Measurements from ENCODE around the gene AADACL4. TPM values are rescaled to one million over a fixed set of nuclear protein-coding genes. Genes with fewer than 3 reads are reported as not detected.

AADACL4 gene
- total RNA-seq, 1 donor from 2014 or later, result not detected

DNA sequence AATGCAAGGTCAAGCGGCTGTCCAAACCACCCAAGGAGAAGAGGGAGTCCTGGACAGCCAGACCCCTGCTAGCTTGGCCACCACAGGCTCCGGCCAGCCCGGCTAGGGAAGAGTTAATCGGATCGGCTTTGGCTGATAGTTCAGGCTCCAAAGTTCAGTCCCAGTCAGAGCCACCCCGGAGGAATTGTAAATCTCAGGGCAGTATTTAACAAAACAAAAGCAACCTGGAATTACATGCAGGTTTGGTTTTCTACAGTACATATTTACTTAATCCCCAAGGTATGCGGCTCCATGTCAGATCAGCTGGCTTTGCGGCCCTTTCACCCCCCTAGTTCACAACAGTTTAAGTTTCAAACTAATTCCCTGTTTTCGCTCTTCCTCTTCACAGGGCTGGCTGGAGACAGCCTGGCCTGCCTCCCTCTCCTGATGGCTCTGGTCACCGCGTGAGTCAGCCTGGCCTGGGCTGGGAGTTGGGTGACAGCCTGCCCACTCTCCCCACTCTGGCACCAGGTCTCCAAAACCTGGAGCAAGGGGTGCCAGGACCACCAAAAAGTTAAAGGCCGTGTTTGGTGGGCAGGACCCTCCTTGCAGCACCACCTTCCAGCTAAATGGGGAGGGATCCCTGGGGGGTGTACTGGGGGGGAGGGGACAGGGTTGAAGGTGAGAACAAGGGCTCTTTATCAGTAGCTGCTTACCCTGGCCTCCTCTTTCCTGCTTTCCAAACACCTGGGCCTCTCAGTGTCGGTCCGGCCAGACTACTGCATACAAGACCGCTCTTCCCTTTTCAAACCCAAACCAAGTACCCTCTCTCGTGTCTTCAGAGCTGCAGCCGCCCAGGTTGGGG is 27.8 kb upstream of the AADACL4 start:
- DNase-seq (ENCODE audit: low spot score), result no peak
- peak overlapping the region; percentile 97 for H3K4me3 Mint-ChIP-seq
- intact Hi-C loops (cut with micrococcal nuclease), result loop anchor here (1.0 to 5.0 kb wide), 2 partner anchors 231 to 809 kb away; partner anchors contain the start of genes CLCN6 and MTHFR
- H3K9me3 Mint-ChIP-seq, result no peaks in the 10 kb centered on the region
- H3K27ac Mint-ChIP-seq, result peak overlapping the region; percentile 79
- H3K4me1 Mint-ChIP-seq (ENCODE audit: low read depth), result peaks cover 80% of the 10 kb centered on the region
- H3K36me3 Mint-ChIP-seq (ENCODE audit: low read depth), result peaks cover 35% of the 10 kb centered on the region
- H3K27me3 Mint-ChIP-seq (ENCODE audit: insufficient read depth), result no peaks in the 10 kb centered on the region

DNA sequence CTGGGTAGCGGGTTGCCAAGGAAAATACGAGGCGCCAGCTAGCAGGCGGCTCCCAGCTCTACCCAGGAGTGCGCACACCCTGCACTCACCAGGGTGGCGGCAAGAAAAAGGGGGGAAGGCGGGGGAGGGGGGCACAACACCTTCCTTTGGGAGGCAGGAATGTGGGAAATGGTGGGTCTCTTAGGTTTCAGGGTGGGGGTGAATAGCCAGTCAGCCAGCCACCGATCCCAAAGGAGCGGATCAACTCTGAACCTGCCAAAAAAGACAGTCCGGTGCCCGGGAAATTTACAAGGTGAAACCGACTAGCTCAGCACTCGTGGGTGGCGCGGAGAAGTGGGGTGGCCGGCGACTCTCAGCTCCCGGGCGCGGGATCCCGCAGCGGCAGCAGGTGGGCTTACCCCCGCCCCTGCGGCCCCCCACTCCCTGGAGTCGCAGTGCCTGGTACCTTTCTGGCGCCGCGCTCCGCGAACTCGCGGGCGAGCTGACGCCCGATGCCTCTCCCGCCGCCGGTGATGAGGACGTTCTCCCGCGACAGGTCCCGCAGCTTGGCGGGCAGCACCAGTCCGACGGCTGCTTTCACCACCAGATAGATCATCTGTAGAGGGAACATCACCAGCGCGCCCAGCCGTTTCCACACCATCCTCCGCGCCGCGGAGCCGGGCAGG is 27.0 kb upstream of the AADACL4 start:
- Mint-ChIP-seq H3K4me1 (ENCODE audit: low read depth) (peaks cover 74% of the 10 kb centered on the region), H3K36me3 (ENCODE audit: low read depth) (peaks cover 29% of the 10 kb centered on the region), H3K27ac (peak overlapping the region; percentile 96), H3K9me3 (no peaks in the 10 kb centered on the region), H3K27me3 (ENCODE audit: insufficient read depth) (no peaks in the 10 kb centered on the region), H3K4me3 (peak overlapping the region; percentile 97)
- intact Hi-C loops (cut with micrococcal nuclease), result loop anchor here (5.0 kb wide), 1 partner anchor 810 kb away; the partner anchor contains the start of genes CLCN6 and MTHFR
- peak; percentile 24 for DNase-seq (ENCODE audit: low spot score)

DNA sequence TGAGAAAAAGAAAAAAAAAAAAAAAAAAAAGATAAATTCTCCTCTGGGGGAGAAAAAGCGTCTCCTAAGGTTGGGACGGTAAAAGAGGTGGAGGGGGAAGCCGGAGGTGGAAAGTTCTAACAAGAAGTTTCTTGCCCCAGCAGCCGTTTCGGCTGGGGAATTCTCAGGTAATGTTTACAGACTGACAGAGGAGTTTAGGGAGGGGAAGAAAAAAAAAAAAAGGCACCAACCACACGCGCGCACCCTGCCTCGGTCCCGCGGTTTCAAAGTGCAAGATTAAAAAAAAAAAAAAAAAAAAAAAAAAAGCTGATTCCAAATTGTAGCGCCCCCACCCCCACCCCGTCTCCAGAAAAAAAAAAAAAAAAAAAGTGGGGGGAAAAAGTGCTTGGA is 26.4 kb upstream of the AADACL4 start:
- Mint-ChIP-seq H3K4me3 (peak overlapping the region; percentile 97), H3K27me3 (ENCODE audit: insufficient read depth) (no peaks in the 10 kb centered on the region), H3K36me3 (ENCODE audit: low read depth) (peaks cover 25% of the 10 kb centered on the region), H3K4me1 (ENCODE audit: low read depth) (peaks cover 69% of the 10 kb centered on the region), H3K27ac (peak overlapping the region; percentile 98), H3K9me3 (no peaks in the 10 kb centered on the region)
- intact Hi-C loops (cut with micrococcal nuclease), result loop anchor here (5.0 kb wide), 1 partner anchor 810 kb away; the partner anchor contains the start of genes CLCN6 and MTHFR
- peak; percentile 56 for DNase-seq (ENCODE audit: low spot score)

DNA sequence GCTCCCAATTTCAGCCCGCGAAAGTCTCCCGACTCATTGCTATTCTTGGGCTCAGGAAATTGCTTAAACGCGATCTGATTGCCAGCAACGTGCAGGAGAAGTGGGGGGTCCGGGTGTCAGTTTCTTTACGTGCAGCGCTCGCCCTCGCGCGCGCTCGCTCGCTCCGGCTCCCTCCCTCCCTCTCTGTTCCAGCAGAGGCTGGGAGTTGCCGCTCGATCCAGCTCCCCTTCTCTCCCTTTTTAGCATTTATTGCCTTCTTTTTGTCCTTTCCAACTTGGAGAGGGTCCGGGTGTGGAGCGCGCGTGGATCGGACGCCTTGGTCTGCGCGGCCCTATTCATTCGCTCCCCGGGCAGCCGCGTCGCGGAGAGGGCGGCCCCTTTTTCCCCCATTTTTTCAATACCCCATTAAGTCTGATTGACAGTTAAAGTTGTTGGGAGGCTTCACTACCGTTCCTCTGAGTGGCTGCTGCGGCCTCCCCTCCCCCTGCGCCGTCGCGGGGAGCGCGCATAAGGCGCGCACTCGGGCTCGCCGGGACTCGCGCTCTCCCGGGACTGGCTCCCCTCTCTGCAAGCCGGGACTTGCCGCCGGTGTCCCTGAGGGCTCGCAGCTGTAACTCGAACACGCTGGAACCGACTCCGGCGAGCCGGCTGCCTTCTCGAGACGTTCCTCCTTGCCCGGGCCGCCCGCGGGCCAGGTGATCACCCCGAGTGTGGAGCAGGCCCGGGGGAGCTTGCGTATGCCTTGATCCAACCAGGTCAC is 25.8 kb upstream of the AADACL4 start, which contains the start of gene DHRS3:
TSS of gene DHRS3 (minus strand) at position 310 of the 760 bp plus-strand sequence. CDS start 862 bp downstream, outside the sequence.
- Mint-ChIP-seq H3K27ac (peak within 1 kb of the TSS; percentile 98), H3K36me3 (ENCODE audit: low read depth) (peaks cover 19% of the 10 kb centered on the region), H3K27me3 (ENCODE audit: insufficient read depth) (no peaks in the 10 kb centered on the region), H3K9me3 (no peaks in the 10 kb centered on the region), H3K4me1 (ENCODE audit: low read depth) (peaks cover 64% of the 10 kb centered on the region), H3K4me3 (peak within 1 kb of the TSS; percentile 97)
- peak; percentile 66 for DNase-seq (ENCODE audit: low spot score)
- intact Hi-C loops (cut with micrococcal nuclease), result loop anchor here (1.0 to 5.0 kb wide), 5 partner anchors 108 to 811 kb away; partner anchors contain the start of genes CLCN6, MTHFR and VPS13D

DNA sequence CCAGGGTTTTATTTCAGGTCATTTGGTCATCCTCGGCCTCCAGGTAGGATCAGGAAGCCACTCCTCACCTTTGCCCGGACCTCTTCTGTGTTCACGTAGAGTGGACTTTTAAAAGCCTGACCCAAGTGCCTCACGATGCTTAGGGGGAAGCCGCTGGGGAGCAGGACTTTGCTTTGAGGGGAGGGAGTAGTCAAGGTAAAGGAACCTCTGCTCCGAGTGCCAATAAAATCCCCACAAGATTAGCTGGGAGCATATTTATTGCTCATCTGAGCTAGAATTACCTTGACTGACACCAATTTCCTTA is 25.3 kb upstream of the AADACL4 start:
- Mint-ChIP-seq H3K4me1 (ENCODE audit: low read depth) (peaks cover 58% of the 10 kb centered on the region), H3K9me3 (no peaks in the 10 kb centered on the region), H3K36me3 (ENCODE audit: low read depth) (peaks cover 17% of the 10 kb centered on the region)

DNA sequence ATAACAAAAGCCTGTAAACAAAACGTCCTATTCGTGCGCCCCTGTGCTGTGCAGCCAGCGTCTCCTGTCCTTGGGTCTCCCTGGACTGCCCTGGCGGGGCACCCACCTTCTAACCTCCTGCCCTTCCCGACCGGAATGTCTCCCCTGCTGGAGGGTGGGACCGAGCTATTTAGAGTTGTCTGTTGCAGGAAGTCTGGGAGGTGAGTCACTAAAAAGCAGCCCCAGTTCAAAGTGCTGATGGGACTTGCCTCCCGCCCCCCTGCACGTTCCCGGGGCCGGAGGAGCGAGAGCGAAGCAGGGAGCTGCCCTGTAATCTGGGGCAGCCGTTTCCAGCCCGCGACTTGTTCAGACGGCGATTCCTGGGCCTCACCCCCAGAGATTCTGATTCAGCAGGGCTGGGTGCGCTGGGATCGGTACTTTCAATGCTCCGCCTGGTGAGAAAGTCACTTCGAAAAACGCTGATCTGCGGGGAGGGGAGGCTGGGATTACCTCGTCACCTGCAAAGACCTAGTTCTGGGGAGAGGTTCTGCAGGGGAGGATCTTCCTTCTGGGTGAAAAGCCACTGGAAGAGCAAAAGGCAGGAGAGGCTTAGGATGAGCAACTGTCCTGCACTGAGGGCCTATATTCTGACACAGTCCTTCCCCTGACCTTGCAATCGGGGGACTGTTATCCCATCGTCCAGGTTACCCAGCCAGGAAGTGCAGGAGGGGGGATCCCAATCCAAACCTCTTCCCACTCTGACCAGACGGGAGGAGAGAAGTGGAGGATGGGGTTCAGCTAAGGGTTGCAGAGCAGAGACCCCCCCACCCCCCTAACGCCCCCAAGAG is 24.7 kb upstream of the AADACL4 start:
- H3K4me3 Mint-ChIP-seq, result peak overlapping the region; percentile 97
- peak; percentile 43 for DNase-seq (ENCODE audit: low spot score)
- no peaks in the 10 kb centered on the region for H3K27me3 Mint-ChIP-seq (ENCODE audit: insufficient read depth)
- peak overlapping the region; percentile 98 for H3K27ac Mint-ChIP-seq
- intact Hi-C loops (cut with micrococcal nuclease), result loop anchor here (1.0 to 5.0 kb wide), 12 partner anchors 18 to 812 kb away; partner anchors contain the start of genes CLCN6, MTHFR and VPS13D
- peaks cover 17% of the 10 kb centered on the region for H3K36me3 Mint-ChIP-seq (ENCODE audit: low read depth)
- no peaks in the 10 kb centered on the region for H3K9me3 Mint-ChIP-seq
- H3K4me1 Mint-ChIP-seq (ENCODE audit: low read depth), result peaks cover 53% of the 10 kb centered on the region

More for the DNA sequence above, 25.3 kb upstream of the AADACL4 start:
- Mint-ChIP-seq H3K27me3 (ENCODE audit: insufficient read depth) (no peaks in the 10 kb centered on the region), H3K4me3 (peak overlapping the region; percentile 97), H3K27ac (peak overlapping the region; percentile 98)
- intact Hi-C loops (cut with micrococcal nuclease), result loop anchor here (1.0 to 5.0 kb wide), 5 partner anchors 108 to 811 kb away; partner anchors contain the start of genes CLCN6, MTHFR and VPS13D
- no peak for DNase-seq (ENCODE audit: low spot score)

DNA sequence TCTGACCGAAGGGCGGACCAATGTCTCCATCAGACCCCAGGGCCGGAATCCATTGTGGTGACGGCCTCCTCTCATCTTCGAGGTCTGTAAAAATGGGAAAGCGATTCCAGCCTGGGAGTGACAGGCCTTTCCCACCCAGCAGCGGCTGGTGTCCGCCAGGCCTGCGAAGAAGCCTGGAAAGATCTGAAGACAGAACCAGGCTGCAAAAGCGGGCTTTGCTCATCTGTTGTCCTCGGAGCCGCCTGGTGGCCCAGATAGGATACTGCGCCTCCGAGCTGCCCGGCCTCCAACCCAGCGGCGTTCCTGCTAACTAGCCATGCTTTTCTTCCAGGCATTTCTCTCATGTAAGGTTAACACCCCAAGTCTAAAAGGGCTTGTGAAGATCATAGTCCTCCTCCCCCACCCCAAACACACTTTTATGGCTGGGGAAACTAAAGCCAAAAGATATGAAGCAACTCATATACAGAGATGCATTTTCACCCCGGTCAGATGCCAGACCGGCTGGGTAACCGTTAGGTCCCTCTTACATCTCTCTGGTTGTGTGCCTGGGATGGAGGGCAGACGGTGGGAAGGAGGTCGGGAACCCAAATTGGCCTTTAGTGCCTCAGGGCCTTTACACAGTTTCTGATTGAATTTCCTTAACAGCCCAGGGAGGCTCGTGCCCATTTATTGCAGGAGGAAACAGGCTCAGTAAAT is 23.9 kb upstream of the AADACL4 start:
- peak overlapping the region; percentile 69 for H3K27ac Mint-ChIP-seq
- H3K27me3 Mint-ChIP-seq (ENCODE audit: insufficient read depth), result no peaks in the 10 kb centered on the region
- DNase-seq (ENCODE audit: low spot score), result peak; percentile 69
- no peaks in the 10 kb centered on the region for H3K9me3 Mint-ChIP-seq
- H3K4me3 Mint-ChIP-seq, result peak overlapping the region; percentile 97
- intact Hi-C loops (cut with micrococcal nuclease), result loop anchor here (1.0 to 5.0 kb wide), 14 partner anchors 19 to 813 kb away; partner anchors contain the start of genes CLCN6, MTHFR and VPS13D
- H3K36me3 Mint-ChIP-seq (ENCODE audit: low read depth), result peaks cover 10% of the 10 kb centered on the region
- peaks cover 45% of the 10 kb centered on the region for H3K4me1 Mint-ChIP-seq (ENCODE audit: low read depth)

DNA sequence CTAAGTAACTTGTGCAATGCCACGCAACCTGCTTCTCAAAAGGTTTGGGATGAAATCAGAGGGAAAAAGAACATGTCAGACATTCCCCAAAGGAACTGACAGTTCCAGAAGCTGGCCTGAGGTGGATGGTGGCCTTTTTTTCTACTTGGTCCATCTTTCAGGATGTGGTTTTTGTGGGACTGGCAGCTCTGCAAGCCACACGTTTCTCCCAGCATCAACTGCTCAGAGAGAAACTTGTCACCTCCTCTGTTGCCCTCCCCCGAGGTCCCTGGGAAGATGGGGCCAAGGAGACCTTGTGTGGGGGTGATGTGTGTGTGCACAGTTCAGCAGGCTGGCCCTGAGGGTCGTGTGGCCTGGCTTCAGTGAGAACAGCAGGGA is 23.4 kb upstream of the AADACL4 start:
- Mint-ChIP-seq H3K4me3 (peak overlapping the region; percentile 97), H3K27me3 (ENCODE audit: insufficient read depth) (no peaks in the 10 kb centered on the region), H3K9me3 (no peaks in the 10 kb centered on the region), H3K4me1 (ENCODE audit: low read depth) (peaks cover 40% of the 10 kb centered on the region), H3K36me3 (ENCODE audit: low read depth) (peaks cover 8% of the 10 kb centered on the region), H3K27ac (peak overlapping the region; percentile 69)
- DNase-seq (ENCODE audit: low spot score), result peak; percentile 30
- intact Hi-C loops (cut with micrococcal nuclease), result loop anchor here (1.0 kb wide), 4 partner anchors 39 to 348 kb away; no protein-coding TSS in a partner anchor

DNA sequence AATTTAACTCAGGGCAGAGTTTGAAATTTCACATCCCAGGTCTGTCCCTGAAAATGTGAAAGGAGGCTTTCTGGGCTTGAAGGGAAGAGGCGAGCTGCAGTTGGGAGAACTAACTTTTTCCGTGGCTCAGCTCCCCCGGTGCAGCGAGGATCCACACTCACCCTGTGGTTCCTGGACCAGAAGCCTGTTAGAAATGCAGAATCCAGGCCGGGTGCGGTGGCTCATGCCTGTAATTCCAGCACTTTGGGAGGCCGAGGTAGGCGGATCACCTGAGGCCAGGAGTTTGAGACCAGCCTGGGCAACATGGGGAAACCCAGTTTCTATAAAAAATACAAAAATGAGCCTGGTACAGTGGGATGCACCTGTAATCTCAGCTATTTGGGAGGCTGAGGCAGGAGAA is 23.0 kb upstream of the AADACL4 start:
- Mint-ChIP-seq H3K4me3 (no peak overlapping the region), H3K36me3 (ENCODE audit: low read depth) (peaks cover 3% of the 10 kb centered on the region), H3K27ac (no peak overlapping the region), H3K4me1 (ENCODE audit: low read depth) (peaks cover 35% of the 10 kb centered on the region), H3K9me3 (no peaks in the 10 kb centered on the region), H3K27me3 (ENCODE audit: insufficient read depth) (no peaks in the 10 kb centered on the region)
- DNase-seq (ENCODE audit: low spot score), result no peak
- intact Hi-C loops (cut with micrococcal nuclease), result loop anchor here (1.0 kb wide), 4 partner anchors 38 to 349 kb away; no protein-coding TSS in a partner anchor

DNA sequence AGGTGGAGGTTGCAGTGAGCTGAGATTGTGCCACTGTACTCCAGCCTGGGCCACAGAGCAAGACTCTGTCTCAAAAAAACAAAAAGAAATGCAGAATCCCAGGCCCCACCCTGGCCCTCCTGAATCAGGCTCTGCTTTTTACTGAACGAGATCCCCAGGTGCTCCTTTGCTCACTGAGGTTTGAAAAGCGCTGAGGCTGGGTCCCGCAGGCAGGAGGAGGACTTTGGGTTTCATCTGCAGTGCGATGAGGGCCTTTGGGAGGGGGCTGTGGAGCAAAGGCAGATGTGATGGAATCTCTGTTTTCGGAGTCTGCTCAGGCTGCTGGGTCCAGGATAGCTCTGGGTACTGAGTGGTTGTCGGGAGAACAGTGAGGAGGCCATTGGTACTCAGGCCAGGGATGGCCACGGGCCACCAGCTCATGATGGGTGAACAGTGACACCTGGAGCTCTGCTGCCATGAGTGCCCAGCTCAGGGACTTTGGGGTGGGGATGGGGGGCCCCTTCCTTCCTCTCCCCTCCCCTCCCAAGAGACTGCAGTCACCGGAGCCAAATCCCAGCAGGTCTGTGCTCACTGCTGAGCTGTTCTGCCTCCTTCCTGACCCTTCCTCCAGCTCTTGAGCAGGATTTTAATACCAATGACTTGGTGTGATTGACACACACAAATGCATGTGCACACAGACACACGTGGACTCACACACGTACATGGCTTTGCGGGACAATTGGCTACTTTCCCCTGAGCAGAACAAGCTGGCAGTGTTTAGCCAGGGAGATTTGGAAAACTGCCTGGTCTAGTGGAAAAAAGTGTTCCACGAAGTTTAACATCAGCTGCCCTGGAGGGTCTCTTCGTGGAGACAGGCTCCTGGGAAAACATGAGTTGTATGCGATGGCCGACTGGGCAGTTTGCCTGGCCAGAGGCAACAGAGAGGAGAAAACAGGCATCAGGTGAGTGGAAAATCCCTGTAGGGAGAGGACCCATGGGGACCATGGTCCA is 22.2 kb upstream of the AADACL4 start:
- intact Hi-C loops (cut with micrococcal nuclease), result no loop called here
- Mint-ChIP-seq H3K27ac (no peak overlapping the region), H3K4me1 (ENCODE audit: low read depth) (peaks cover 31% of the 10 kb centered on the region), H3K9me3 (no peaks in the 10 kb centered on the region), H3K27me3 (ENCODE audit: insufficient read depth) (no peaks in the 10 kb centered on the region), H3K36me3 (ENCODE audit: low read depth) (no peaks in the 10 kb centered on the region), H3K4me3 (no peak overlapping the region)
- DNase-seq (ENCODE audit: low spot score), result no peak
